Middle frontal gyrus (tissue), 1 donor: ENCODE results near the gene ALPI.
"Not testable (repeated sequence)": the region's sequence is repeated elsewhere in the genome, so short reads cannot be mapped to it uniquely, and the experiment has no call there.

Experiments
- DNase-seq: peaks from one replicate; pipeline ENCODE4 v3.0.0-alpha.2; 2015; ENCODE audit warnings: low spot score; ENCODE audit errors: extremely low spot score

The ALPI gene

GRCh38 chr2:232420463-232421188 is 35.3 kb upstream of the ALPI start:
- DNase-seq, result no peak

GRCh38 chr2:232421189-232421785 is 34.7 kb upstream of the ALPI start:
- DNase-seq, result no peak

DNA sequence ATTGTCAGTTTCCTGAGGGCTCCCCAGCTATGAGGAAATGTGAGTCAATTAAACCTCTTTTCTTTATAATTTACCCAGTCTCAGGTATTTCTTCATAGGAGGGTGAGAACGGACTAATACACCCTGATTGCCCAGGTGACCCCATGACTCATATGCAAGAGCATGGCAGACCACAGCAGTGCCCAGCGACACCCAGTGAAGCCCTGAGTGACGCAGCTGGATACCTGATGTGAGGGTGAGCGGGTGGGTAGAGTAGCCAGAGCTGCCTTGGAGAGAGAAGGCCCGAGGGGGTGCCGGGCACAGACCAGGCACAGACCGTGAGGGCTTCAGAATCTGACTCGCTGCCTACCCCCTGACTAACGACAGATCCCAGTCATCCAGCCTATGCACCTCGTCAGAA is 33.9 kb upstream of the ALPI start:
- DNase-seq, result no peak

GRCh38 chr2:232422996-232423395 is 33.0 kb upstream of the ALPI start:
- DNase-seq, result not testable (repeated sequence)

GRCh38 chr2:232423407-232423806 is 32.5 kb upstream of the ALPI start:
- not testable (repeated sequence) for DNase-seq

DNA sequence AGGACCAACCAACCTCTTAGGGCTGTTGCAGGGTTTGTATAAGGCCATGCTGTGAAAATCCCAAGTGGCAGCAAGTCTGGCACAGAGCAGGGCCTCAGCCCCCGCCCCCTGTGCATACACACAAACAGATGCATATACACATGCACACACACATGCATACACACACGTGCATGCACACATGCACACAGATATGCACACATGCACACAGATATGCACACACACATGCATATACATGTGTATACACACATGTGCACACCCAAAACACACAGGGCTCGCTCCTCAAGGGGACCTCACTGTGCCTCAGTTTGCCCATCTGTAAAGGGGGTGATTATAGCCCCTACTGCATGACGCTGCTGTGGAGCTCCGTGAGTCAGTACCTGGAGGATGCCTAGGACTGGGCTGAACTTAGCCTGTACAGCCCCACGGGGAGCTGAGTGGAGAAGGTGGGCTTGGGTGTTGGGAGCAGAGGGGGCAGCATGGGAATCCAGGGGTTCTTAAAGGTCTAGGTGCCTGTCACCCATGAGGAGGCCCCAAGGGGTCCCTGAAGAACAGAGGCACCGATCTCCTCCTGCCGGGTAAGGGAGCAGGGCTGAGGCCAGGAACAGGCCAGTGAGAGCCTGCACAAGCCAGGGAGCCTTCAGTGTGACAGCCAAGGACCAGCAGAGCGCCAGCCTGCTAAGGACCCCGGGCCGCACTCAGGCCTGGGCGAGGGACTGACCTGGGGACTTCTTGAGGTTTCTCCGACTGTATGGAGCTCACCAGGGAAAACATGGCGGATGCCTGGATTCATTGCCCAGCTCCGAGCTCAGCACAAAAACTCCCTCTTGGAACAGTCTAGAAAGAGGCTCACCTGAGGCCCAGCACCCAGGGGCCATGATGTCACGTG is 24.0 kb upstream of the ALPI start:
- no peak for DNase-seq

GRCh38 chr2:232432598-232433184 is 23.3 kb upstream of the ALPI start:
- no peak for DNase-seq

DNA sequence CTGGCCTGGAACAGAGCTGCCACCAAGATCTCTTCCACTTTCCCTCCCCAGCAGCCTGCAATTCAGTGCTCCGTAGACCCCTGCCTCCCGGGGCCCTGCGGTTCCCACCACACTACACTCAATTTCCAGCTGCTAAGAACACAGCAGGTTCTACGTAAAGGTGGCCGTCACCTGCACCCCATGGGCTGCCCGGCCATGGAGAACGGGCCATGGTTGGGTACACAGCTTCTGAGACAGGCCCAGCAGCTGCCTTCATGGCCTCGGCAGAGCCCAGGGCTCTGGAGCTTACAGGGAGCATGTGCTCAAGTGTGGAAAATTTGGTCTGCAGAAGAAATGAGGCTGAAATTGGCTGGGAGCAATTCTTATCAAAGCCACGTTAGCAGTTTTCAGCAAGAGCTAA is 22.3 kb upstream of the ALPI start:
- DNase-seq, result not testable (repeated sequence)

DNA sequence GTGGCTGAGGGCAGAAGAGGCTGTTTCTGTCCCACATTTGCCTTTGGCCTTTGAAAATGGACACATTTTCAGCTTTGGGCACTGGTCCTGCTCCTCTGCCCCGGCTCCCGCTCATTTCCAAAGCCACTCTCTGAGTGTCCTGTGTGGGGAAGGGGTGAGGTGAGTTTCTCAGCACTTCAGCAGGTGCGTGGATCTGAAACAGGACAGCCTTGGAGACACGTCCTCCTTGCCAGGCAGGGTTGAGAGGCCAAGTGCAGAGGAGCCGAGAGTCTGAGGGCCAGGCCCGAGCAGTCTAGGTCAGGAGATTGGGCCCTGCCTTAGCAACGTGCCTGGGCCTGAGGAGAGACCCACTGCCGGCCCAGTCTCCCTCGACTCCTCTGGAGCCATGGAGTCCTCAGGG is 21.9 kb upstream of the ALPI start:
- no peak for DNase-seq

GRCh38 chr2:232434563-232435374 is 21.2 kb upstream of the ALPI start:
- no peak for DNase-seq

GRCh38 chr2:232435375-232435648 is 20.6 kb upstream of the ALPI start:
- no peak for DNase-seq

DNA sequence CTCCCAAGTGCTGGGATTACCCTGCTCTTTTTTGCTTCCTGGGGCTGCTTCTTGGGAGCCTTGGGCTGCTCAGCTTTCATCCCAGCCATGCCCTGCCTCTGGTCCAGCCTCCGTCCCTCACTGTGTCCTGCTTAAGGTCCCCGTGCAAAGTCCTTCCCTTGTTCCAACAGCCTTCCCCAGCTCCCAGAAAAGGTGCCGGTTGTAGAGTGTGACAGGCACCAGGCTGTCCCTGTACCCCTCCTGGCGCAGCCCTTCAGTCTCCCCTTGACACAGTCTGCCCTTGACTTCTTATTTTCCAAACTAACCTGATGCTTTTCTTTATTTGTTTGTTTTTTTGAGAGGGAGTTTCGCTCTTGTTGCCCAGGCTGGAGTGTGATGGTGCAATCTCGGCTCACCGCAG is 20.1 kb upstream of the ALPI start:
- no peak for DNase-seq

DNA sequence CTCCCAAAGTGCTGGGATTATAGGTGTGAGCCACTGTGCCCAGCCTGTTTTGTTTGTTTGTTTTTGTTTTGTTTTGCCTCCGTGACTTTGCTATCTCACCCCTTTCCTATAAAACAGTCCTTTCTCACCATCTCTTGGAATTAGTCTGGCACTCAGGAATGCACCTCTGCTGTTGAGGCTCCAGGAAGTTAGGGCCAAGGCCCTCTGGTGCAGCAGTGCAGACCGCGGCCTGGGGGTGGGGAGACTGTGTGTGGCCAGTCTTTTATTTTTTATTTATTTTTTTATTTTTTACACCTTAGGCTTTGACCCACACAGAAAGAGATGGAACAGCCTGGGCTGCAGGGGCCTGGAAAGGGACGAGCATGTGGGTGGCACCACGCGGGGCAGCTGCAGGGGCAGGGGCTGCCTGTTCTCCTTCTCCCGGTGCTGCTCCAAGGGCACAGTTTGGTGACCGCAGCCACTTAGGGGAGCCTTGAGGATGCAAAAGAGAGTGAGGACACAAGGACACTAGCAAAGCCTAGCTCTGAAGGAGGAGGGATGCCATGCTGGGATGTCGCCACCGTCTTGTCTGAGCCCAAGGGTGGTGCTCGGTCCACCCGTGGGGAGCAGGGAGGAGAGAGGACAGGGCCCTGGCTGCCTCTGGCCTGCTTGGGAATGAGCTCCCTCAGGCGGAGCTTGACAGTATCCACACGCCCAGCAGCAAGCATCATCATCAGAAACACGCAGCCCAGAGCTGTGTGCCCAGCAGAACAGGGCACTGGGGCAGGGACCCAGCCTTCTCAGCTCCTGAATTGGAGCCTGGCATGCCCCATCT is 19.4 kb upstream of the ALPI start:
- DNase-seq, result no peak

DNA sequence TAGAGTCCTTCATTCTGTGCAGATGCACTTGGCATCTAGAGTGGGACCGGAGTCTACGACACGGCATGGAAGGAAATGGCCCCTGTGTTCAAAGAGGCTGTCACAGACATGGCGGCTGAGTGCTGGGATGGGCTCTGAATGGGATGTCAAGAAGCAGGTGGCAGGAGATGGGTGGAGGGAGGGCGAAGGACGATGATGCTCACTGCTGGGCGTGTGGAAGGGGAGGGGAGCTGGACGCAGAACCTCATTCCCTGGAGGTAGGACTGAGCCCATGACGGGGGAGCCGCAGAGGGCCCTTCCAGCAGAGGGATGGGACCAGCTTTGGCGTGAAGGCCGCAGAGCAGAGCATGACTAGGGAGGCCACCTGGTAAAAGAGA is 18.8 kb upstream of the ALPI start:
- DNase-seq, result no peak

DNA sequence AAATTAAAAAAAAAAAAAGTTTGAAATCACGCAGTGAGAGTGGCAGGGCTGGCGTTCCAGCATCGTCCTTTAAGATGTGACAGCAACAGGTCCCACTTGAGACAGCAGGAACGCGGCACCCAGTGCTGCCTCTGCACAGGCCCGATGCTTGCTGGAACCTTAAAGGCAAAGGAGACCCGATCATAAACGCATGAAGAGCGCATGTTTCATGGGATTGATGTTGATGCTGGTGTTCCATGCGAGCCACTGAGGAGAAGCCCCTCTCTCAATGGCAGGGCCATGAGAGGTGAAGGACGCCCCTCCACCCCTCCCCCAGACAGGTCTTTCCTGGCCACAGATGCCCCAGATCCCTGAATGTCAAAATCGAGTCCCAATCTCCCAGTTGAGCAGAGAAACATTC is 17.9 kb upstream of the ALPI start:
- no peak for DNase-seq

GRCh38 chr2:232438951-232439757 is 16.8 kb upstream of the ALPI start:
- DNase-seq, result no peak

DNA sequence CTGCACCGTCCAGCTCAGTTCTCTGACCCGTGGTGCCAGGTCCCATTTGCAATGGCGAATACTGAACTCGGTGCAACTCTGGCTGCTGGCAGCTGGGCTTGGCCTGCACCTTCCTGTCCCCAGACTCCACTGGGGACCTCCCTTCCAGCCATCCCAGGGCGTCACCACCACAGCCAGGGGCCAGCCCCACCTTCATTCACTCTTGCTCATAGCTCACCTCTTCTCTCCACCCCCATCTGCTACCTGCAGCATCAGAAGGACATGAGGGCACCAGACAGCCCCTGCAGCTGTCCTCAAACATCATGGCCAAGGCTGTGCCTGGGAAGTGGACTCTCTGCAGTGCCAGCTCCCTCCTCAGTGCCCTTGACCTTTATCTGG is 16.2 kb upstream of the ALPI start:
- no peak for DNase-seq

GRCh38 chr2:232440220-232441018 is 15.5 kb upstream of the ALPI start:
- DNase-seq, result not testable (repeated sequence)

DNA sequence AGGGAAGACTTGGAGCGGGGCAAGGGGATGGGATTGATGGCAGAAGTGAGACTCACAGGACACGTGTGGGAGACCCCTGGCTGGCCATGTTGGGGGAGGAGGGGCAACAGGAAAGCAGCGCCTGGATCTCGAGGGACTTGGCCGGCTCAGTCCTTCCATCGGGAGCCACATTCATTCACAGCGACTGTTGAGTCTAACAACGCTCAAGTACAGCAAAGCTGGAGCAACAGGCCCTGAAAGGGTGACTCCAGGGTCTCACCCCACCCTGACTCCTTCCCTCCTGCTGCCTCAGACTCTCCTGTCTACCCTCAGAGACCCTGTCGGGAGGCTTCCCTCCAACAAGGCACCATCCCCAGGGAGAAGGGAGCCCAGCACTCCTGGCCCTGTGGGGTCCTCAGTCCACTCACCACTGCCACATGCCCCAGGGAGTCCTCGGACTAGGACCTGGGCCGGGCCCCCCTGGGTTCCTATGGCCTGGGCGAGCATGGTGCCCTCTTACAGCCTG is 14.8 kb upstream of the ALPI start:
- DNase-seq, result no peak
